Peyer's patch (tissue), 4 donors: ENCODE measurements around the gene METRNL.

ENCODE experiments used
- POLR2A ChIP-seq, 2 donors: fragments of 450-650 bp; IDR thresholded peaks; one replicate each; pipeline ENCODE4 v1.5.1; 2017; ENCODE audit warnings: antibody characterized with exemption in 2 of 2, mild to moderate bottlenecking in 2 of 2, moderate library complexity in 2 of 2
- TF ChIP-seq, protein P1 (sequence below), 6 experiments: fragments of 450-650 bp in 4 of 6; fragments of 200-600 bp in 2 of 6; sonication (generic) in 1 of 6; IDR thresholded peaks; one replicate each; pipeline ENCODE4 v1.5.1; 2017 to 2019; ENCODE audit warnings: antibody characterized with exemption in 6 of 6, mild to moderate bottlenecking in 3 of 6, moderate library complexity in 1 of 6

GRCh38 chr17:83099570-83100181 is 20.3 kb downstream of the METRNL start:
- TF ChIP-seq, protein P1, sequence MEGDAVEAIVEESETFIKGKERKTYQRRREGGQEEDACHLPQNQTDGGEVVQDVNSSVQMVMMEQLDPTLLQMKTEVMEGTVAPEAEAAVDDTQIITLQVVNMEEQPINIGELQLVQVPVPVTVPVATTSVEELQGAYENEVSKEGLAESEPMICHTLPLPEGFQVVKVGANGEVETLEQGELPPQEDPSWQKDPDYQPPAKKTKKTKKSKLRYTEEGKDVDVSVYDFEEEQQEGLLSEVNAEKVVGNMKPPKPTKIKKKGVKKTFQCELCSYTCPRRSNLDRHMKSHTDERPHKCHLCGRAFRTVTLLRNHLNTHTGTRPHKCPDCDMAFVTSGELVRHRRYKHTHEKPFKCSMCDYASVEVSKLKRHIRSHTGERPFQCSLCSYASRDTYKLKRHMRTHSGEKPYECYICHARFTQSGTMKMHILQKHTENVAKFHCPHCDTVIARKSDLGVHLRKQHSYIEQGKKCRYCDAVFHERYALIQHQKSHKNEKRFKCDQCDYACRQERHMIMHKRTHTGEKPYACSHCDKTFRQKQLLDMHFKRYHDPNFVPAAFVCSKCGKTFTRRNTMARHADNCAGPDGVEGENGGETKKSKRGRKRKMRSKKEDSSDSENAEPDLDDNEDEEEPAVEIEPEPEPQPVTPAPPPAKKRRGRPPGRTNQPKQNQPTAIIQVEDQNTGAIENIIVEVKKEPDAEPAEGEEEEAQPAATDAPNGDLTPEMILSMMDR (IDR thresholded peaks at IDR 0.05), result no peak
- no peak for TF ChIP-seq POLR2A (IDR thresholded peaks at IDR 0.05)
